Stimulated activated CD4-positive, alpha-beta T cell treated with anti-CD3 and anti-CD28 coated beads, Interleukin-15, amount 100 ng/mL, for 48 hours (primary cell): Measurements from ENCODE around the gene CFL2.

Experiments
- DNase-seq, 2 donors: peaks; one replicate each; pipeline ENCODE4 v3.0.0-alpha.2; 2020; ENCODE audit warnings: low read depth in 2 of 2

The CFL2 gene

GRCh38 chr14:34676516-34677211, 37.7 kb downstream of the CFL2 start:
- no peak for DNase-seq

DNA sequence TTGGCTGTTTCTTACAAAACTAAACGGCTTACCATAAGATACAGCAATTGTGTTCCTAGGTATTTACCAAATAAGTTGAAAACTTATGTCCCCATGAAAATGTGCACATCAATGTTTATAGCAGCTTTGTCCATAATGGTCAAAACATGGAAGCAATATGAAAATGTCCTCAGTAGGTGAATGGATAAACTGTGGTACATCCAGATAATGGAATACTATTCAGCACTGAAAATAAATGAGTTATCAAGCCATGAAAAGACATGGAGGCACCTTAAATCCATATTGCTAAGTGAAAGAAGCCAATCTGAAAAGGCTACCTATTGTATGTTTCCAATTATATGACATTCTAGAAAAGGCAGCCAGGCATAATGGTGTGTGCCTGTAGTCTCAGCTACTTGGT, 40.7 kb downstream of the CFL2 start:
- DNase-seq: no peak

DNA sequence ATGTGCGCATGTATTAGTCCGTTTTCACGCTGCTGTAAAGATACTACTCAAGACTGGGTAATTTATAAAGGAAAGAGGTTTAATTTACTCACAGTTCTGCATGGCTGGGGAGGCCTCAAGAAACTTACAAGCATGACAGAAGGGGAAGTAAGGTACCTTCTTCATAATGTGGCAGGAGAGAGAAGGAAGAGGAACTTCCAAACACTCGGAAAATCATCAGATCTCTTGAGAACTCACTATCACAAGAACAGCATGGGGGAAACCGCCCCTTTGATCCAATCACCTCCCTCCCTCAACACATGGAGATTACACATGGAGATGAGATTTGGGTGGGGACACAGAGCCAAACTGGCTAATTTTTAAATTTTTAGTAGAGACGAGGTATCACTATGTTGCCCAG, 42.7 kb downstream of the CFL2 start:
- DNase-seq: no peak

DNA sequence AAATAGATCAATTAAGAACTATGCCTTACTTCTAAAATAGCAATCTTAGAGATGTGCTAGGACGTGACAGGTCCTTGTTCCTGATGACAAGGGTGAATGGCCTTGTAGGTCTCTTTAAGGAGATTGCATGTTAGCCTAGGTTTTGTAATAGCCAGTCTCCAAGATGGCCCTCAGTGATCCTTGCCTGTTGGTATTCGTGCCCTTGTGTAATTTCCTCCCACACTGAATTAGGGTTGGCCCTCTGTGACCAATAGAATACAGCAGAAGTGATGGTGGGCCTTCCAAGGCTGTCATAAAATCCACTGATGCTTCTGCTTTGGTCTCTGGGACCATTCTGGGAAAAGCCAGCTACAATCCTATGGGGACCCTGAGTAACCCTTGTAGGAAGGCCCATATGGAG, 46.3 kb downstream of the CFL2 start:
- no peak for DNase-seq

DNA sequence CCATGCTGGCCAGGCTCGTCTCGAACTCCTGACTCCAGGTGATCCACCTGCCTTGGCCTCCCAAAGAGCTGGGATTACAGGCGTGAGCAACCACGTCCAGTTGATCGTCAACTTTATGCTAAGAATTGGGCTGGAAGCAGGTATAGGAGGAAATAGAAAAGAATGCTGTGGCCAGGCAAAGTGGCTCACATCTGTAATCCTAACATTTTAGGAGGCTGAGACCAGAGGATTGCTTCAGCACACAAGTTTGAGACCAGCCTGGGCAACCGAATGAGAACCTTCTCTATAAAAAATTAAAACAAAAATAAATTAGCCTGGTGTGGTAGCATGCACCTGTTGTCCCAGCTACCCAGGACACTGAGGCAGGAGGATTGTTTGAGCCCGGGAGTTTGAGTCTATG, 47.4 kb downstream of the CFL2 start:
- DNase-seq: no peak

DNA sequence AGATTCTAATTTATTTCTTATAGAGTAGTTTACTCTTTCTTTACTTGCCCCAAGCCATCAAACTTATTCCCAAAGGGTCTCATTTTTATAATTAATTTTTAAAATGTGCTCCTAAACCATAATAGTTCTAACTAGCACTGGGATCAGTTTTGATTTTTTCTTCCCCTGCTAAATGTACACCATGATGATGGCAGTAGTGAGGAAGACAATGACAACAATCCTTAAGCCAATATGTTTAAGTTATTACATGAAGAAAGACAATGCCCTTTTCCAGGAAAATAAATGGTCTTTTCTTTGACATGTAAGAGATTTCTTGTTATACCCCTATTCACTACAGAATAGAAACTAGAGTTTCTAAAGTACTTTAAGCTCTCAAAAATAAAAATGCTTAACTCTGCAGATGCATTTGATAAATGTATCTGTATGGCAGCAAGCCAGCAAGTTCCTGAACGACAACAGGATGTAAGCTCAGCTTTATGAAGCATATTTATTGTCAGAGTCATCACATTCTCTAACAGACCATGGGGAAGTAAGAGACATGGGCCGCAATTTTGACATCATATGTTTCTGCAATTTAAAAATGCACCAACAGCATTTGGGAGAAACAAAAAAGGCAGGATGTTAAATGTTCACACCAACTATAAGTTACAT, 48.5 kb downstream of the CFL2 start:
- no peak for DNase-seq

GRCh38 chr14:34662561-34663088, 51.8 kb downstream of the CFL2 start:
- no peak for DNase-seq

- no peak for DNase-seq
Observed at GRCh38 chr14:34660796-34661195, 53.6 kb downstream of the CFL2 start.
